H1 (cell line): ENCODE data around the gene INPP5J. TPM values are rescaled to one million over a fixed set of nuclear protein-coding genes. Genes with fewer than 3 reads are reported as not detected.
A peak's percentile ranks its signal among the peaks of the same experiment; 100 is the strongest.

Experiments used
- CTCF ChIA-PET: fragments of 300-600 bp; sonication (Branson Sonifier 250); formaldehyde crosslinking; loops from one replicate; lab custom pipeline; 2021; ENCODE audit not compliant: partially characterized antibody; lab: Charles Lee
- POLR2A ChIA-PET: fragments of 300-600 bp; sonication (Branson Sonifier 250); formaldehyde crosslinking; loops from one replicate; lab custom pipeline; 2021; ENCODE audit warnings: inconsistent platforms; ENCODE audit not compliant: partially characterized antibody; lab: Charles Lee
- DNase-seq, 2 experiments: peaks; one replicate each; pipeline versions ENCODE4 v3.0.0 to v3.0.0-alpha.2; 2010 to 2022; ENCODE audit warnings: low spot score in 2 of 2, low read depth in 1 of 2, mixed read lengths in 1 of 2
- FAIRE-seq: peaks from 2 replicates; lab custom pipeline; 2011; peaks lifted over from hg19 to GRCh38; lab: Jason Lieb, UNC
- H2AFZ ChIP-seq: 2 replicates; pipeline ENCODE4 v1.8.1; 2012; ENCODE audit warnings: low read length, inconsistent platforms
- H2AK5ac ChIP-seq: 2 replicates; pipeline ENCODE4 v1.6.1; 2013; ENCODE audit warnings: low read depth, low read length
- H2BK120ac ChIP-seq: replicated peaks from 2 replicates; pipeline ENCODE3; 2013; ENCODE audit warnings: low read depth, low read length, inconsistent platforms
- H2BK12ac ChIP-seq: 2 replicates; pipeline ENCODE4 v1.6.1; 2013; ENCODE audit warnings: low read depth, low read length
- H2BK15ac ChIP-seq: 2 replicates; pipeline ENCODE4 v1.6.1; 2013; ENCODE audit warnings: low read length
- H2BK20ac ChIP-seq: 2 replicates; pipeline ENCODE4 v1.6.1; 2013; ENCODE audit warnings: low read length
- H2BK5ac ChIP-seq: 2 replicates; pipeline ENCODE4 v1.6.1; 2013; ENCODE audit warnings: low read depth, low read length
- H3K14ac ChIP-seq: 2 replicates; pipeline ENCODE4 v1.6.1; 2013; ENCODE audit warnings: inconsistent platforms; ENCODE audit not compliant: insufficient read length
- H3K18ac ChIP-seq: 2 replicates; pipeline ENCODE4 v1.6.1; 2013; ENCODE audit warnings: low read length; ENCODE audit errors: extremely low read depth
- H3K23ac ChIP-seq: 2 replicates; pipeline ENCODE4 v1.6.1; 2013; ENCODE audit warnings: inconsistent platforms; ENCODE audit not compliant: insufficient read length
- H3K23me2 ChIP-seq: 2 replicates; pipeline ENCODE4 v1.6.1; 2013; ENCODE audit warnings: low read depth, low read length
- H3K27ac ChIP-seq: 2 replicates; pipeline ENCODE4 v1.6.1; 2011; ENCODE audit warnings: low read depth, low read length, inconsistent platforms
- H3K27me3 ChIP-seq, 4 experiments: replicated peaks in 1 of 4; 1 replicate in 1 of 4; 2 replicates in 3 of 4; pipeline versions ENCODE4 v1.6.1 to v1.8.1; 2011 to 2013; ENCODE audit warnings: low read length in 3 of 4, mild to moderate bottlenecking in 3 of 4, inconsistent platforms in 2 of 4, mixed read lengths in 2 of 4, moderate library complexity in 1 of 4; ENCODE audit not compliant: control insufficient read depth in 3 of 4, insufficient read depth in 3 of 4; ENCODE audit errors: extremely low read depth in 1 of 4
- H3K36me3 ChIP-seq, 4 experiments: 2 replicates each; pipeline versions ENCODE4 v1.6.1 to v1.8.1; 2011 to 2013; ENCODE audit warnings: mild to moderate bottlenecking in 4 of 4, low read length in 3 of 4, moderate library complexity in 2 of 4, control low read depth in 1 of 4, inconsistent platforms in 1 of 4; ENCODE audit not compliant: insufficient read depth in 4 of 4, control insufficient read depth in 2 of 4
- H3K4ac ChIP-seq: replicated peaks from 2 replicates; pipeline ENCODE3; 2013; ENCODE audit warnings: low read length, low read depth, mixed read lengths, inconsistent platforms; ENCODE audit not compliant: insufficient read length
- H3K4me1 ChIP-seq, 4 experiments: replicated peaks in 1 of 4; 1 replicate in 1 of 4; 2 replicates in 3 of 4; pipeline versions ENCODE4 v1.6.1 to v1.8.1; 2011 to 2013; ENCODE audit warnings: low read length in 3 of 4, inconsistent platforms in 2 of 4, mixed read lengths in 1 of 4; ENCODE audit not compliant: insufficient read depth in 4 of 4, control insufficient read depth in 3 of 4
- H3K4me2 ChIP-seq, 2 experiments: 2 replicates each; pipeline versions ENCODE4 v1.6.1 to v1.8.1; 2011 to 2013; ENCODE audit warnings: low read depth in 2 of 2, low read length in 2 of 2, control low read depth in 1 of 2, inconsistent platforms in 1 of 2, mild to moderate bottlenecking in 1 of 2; ENCODE audit not compliant: insufficient read depth in 1 of 2
- H3K4me3 ChIP-seq, 4 experiments: fragments of 200-600, 300-600 bp in 1 of 4; sonication (generic), shearing (Covaris generic), sonication (Bioruptor Twin) in 1 of 4; 2 replicates each; pipeline versions ENCODE4 v1.5.1 to v1.8.1; 2011 to 2016; ENCODE audit warnings: low read length in 4 of 4, low read depth in 3 of 4, control low read depth in 2 of 4, inconsistent platforms in 2 of 4, mild to moderate bottlenecking in 2 of 4, mixed read lengths in 1 of 4, moderate library complexity in 1 of 4; ENCODE audit not compliant: insufficient read depth in 2 of 4; ENCODE audit errors: extremely low read depth in 1 of 4
- H3K56ac ChIP-seq: replicated peaks from 2 replicates; pipeline ENCODE3; 2013; ENCODE audit warnings: low read depth, mild to moderate bottlenecking, mixed read lengths, low read length, inconsistent platforms; ENCODE audit not compliant: insufficient read length
- H3K79me1 ChIP-seq: 2 replicates; pipeline ENCODE4 v1.6.1; 2013; ENCODE audit warnings: low read depth, low read length, control low read depth
- H3K79me2 ChIP-seq, 2 experiments: 2 replicates each; pipeline versions ENCODE4 v1.6.1 to v1.8.1; 2012 to 2013; ENCODE audit warnings: low read length in 2 of 2, mild to moderate bottlenecking in 2 of 2, inconsistent platforms in 1 of 2; ENCODE audit not compliant: insufficient read depth in 2 of 2, control insufficient read depth in 1 of 2
- H3K9ac ChIP-seq, 4 experiments: replicated peaks in 1 of 4; 1 replicate in 1 of 4; 2 replicates in 3 of 4; pipeline versions ENCODE4 v1.6.1 to v1.8.1; 2011 to 2013; ENCODE audit warnings: low read depth in 3 of 4, low read length in 3 of 4, control low read depth in 2 of 4, mild to moderate bottlenecking in 2 of 4, moderate library complexity in 2 of 4, inconsistent platforms in 1 of 4; ENCODE audit errors: extremely low read depth in 1 of 4
- H3K9me3 ChIP-seq, 2 experiments: 2 replicates each; pipeline versions ENCODE4 v1.6.1 to v1.8.1; 2012 to 2013; ENCODE audit warnings: mild to moderate bottlenecking in 2 of 2, moderate library complexity in 2 of 2, control low read depth in 1 of 2, inconsistent platforms in 1 of 2, low read depth in 1 of 2, low read length in 1 of 2, mixed read lengths in 1 of 2; ENCODE audit not compliant: insufficient read depth in 2 of 2
- H4K20me1 ChIP-seq, 2 experiments: replicated peaks in 1 of 2; 2 replicates each; pipeline versions ENCODE3 to v1.8.1; 2011 to 2013; ENCODE audit warnings: inconsistent platforms in 2 of 2, low read length in 2 of 2, mild to moderate bottlenecking in 1 of 2; ENCODE audit not compliant: insufficient read depth in 2 of 2, control insufficient read depth in 1 of 2
- H4K5ac ChIP-seq: 2 replicates; pipeline ENCODE4 v1.6.1; 2013; ENCODE audit warnings: low read length, low read depth, mixed read lengths, inconsistent platforms; ENCODE audit not compliant: insufficient read length
- H4K8ac ChIP-seq: 2 replicates; pipeline ENCODE4 v1.8.0; 2013; ENCODE audit warnings: mild to moderate bottlenecking, moderate library complexity, low read length, inconsistent platforms; ENCODE audit not compliant: insufficient read depth; ENCODE audit errors: extremely low read depth
- H4K91ac ChIP-seq: replicated peaks from 2 replicates; pipeline ENCODE3; 2013; ENCODE audit warnings: low read length, mixed read lengths, inconsistent platforms; ENCODE audit not compliant: insufficient read length
- BACH1 ChIP-seq: IDR thresholded peaks from 2 replicates; pipeline ENCODE4 v1.6.1; 2012; ENCODE audit warnings: low read length, improper control_type of control experiment
- EP300 ChIP-seq, 2 experiments: IDR thresholded peaks; 1 replicate in 1 of 2; 2 replicates in 1 of 2; pipeline ENCODE4 v1.6.1; 2011 to 2012; ENCODE audit warnings: low read depth in 2 of 2, low read length in 2 of 2, mild to moderate bottlenecking in 2 of 2, borderline replicate concordance in 1 of 2, inconsistent platforms in 1 of 2, moderate library complexity in 1 of 2
- FOSL1 ChIP-seq: IDR thresholded peaks from 2 replicates; pipeline ENCODE4 v1.6.1; 2011; ENCODE audit warnings: mild to moderate bottlenecking, low read depth, low read length, moderate library complexity; ENCODE audit not compliant: insufficient read depth
- GTF2F1 ChIP-seq: IDR thresholded peaks from 2 replicates; pipeline ENCODE4 v1.6.1; 2012; ENCODE audit warnings: low read depth, low read length, improper control_type of control experiment, borderline replicate concordance
- JUN ChIP-seq: IDR thresholded peaks from 2 replicates; pipeline ENCODE4 v1.6.1; 2011; ENCODE audit warnings: low read depth, mild to moderate bottlenecking, improper control_type of control experiment, low read length
- POLR2A ChIP-seq, 2 experiments: IDR thresholded peaks; 1 replicate in 1 of 2; 2 replicates in 1 of 2; pipeline ENCODE4 v1.6.1; 2011; ENCODE audit warnings: low read depth in 2 of 2, low read length in 2 of 2, mild to moderate bottlenecking in 2 of 2; ENCODE audit errors: control extremely low read depth in 1 of 2
- SIN3A ChIP-seq, 2 experiments: IDR thresholded peaks in 1 of 2; conservative IDR thresholded peaks in 1 of 2; 2 replicates each; pipeline ENCODE4 v1.6.1; 2011 to 2012; ENCODE audit warnings: low read length in 2 of 2, improper control_type of control experiment in 1 of 2, low read depth in 1 of 2, mild to moderate bottlenecking in 1 of 2
- SIX5 ChIP-seq: IDR thresholded peaks from 2 replicates; pipeline ENCODE4 v1.6.1; 2011; ENCODE audit warnings: mild to moderate bottlenecking, low read depth, low read length
- ZNF274 ChIP-seq: IDR thresholded peaks from 2 replicates; pipeline ENCODE4 v1.7.0; 2012; ENCODE audit warnings: low read length, borderline replicate concordance; ENCODE audit errors: extremely low read depth
- WGBS, 2 experiments: shearing (Covaris generic) in 1 of 2; methylation state at CpG; one replicate each; pipeline versions ENCODE4 v1.1.6 to v1.1.7; 2013 to 2015; ENCODE audit warnings: low lambda C conversion rate in 2 of 2, mixed read lengths in 2 of 2, inconsistent platforms in 1 of 2, low coverage in 1 of 2, missing lambda C conversion rate in 1 of 2; ENCODE audit not compliant: insufficient replicate concordance in 2 of 2, insufficient coverage in 1 of 2, insufficient read length in 1 of 2; ENCODE audit errors: extremely low coverage in 1 of 2, missing lambda C conversion rate in 1 of 2; 5-methylcytosine and 5-hydroxymethylcytosine counted together
- polyA plus RNA-seq, 7 experiments: library from polyadenylated mRNA; depleted of rRNA in 3 of 7; stranded (reverse) in 5 of 7; unstranded in 2 of 7; fragments of >200 nt in 5 of 7; fragments of 200-250 nt in 2 of 7; gene quantifications; 1 replicate in 5 of 7; 2 replicates in 1 of 7; 4 replicates in 1 of 7; pipeline versions ENCODE4 v1.2.1 to v1.2.3, GENCODE V29; 2011 to 2013; ENCODE audit warnings: missing spikeins in 2 of 7, mixed read lengths in 2 of 7
- total RNA-seq: library from RNA; stranded (reverse); fragmentation: NEBNext Ultra II Directional; extraction: Animal tissue kit (Norgen Biotek cat#: 25700); gene quantifications from 2 replicates; pipeline ENCODE4 v1.2.1, GENCODE V29; 2021

Gene INPP5J
- total and polyA plus RNA-seq, 2 of the 8 experiments (the other 6 are each of a cell fraction or from before 2014, with no cell fraction given), result 5.4 to 6.0 TPM

GRCh38 chr22:31128156-31128555 lies 5.4 kb downstream of the INPP5J start:
- FAIRE-seq (no peak), DNase-seq (no peak)
- peak overlapping the region in 1 of 2 experiments; percentile 57; a peak in 1 of 4 replicates for H3K4me2 ChIP-seq
- H2BK5ac ChIP-seq, result no peak overlapping the region
- H3K27me3 ChIP-seq, result no peaks in the 10 kb centered on the region
- POLR2A ChIA-PET, result interaction anchor here (0.6 to 1.5 kb wide), 7 partner anchors 12 to 47 kb away, joined by 3 to 4 read pairs (median 3); partner anchors contain the start of genes PLA2G3 and SMTN
- no peak overlapping the region for H2AFZ ChIP-seq
- no peaks in the 10 kb centered on the region for H3K9me3 ChIP-seq
- no peak overlapping the region for H3K27ac ChIP-seq
- peaks cover 0 to 2% (median under 1%) of the 10 kb centered on the region in 4 experiments; a peak in 2 of 8 replicates for H3K36me3 ChIP-seq
- no peak overlapping the region for H3K56ac ChIP-seq
- no peak overlapping the region; a peak in 1 of 7 replicates for H3K9ac ChIP-seq
- H2AK5ac ChIP-seq, result no peak overlapping the region
- CTCF ChIA-PET, result interaction anchor here (0.8 to 2.7 kb wide), 9 partner anchors 8 to 237 kb away, joined by 3 to 23 read pairs (median 4); partner anchors contain the start of genes PLA2G3 and SELENOM
- H4K20me1 ChIP-seq, result peaks cover 0 to 2% of the 10 kb centered on the region in 2 experiments
- H4K8ac ChIP-seq, result no peak overlapping the region
- no peaks in the 10 kb centered on the region for H3K79me1 ChIP-seq
- no peak overlapping the region for H3K4me3 ChIP-seq
- H3K4me1 ChIP-seq, result peaks cover 0 to 21% (median 7%) of the 10 kb centered on the region in 4 experiments; a peak in 6 of 7 replicates
- no peak overlapping the region for H2BK12ac ChIP-seq
- H3K79me2 ChIP-seq, result no peaks in the 10 kb centered on the region
- H3K14ac ChIP-seq, result no peak overlapping the region
- no peak overlapping the region for H2BK120ac ChIP-seq
- no peak for TF ChIP-seq BACH1
- no peak for TF ChIP-seq POLR2A (IDR thresholded peaks at IDR 0.05; ENCODE audit: control extremely low read depth in 1 of 2, low read depth in 2 of 2, low read length in 2 of 2)
- no peak for TF ChIP-seq EP300 (IDR thresholded peaks at IDR 0.05; ENCODE audit: borderline replicate concordance in 1 of 2, low read depth in 2 of 2, low read length in 2 of 2)
- TF ChIP-seq ZNF274, result no peak
- no peak for TF ChIP-seq SIN3A (conservative IDR thresholded peaks at IDR 0.05 in 1 of 2, IDR thresholded peaks at IDR 0.05 in 1 of 2; ENCODE audit: low read depth in 1 of 2, low read length in 2 of 2)
- TF ChIP-seq JUN, result no peak
- no peak for TF ChIP-seq FOSL1
- no peak for TF ChIP-seq GTF2F1
- TF ChIP-seq SIX5, result no peak
- H3K23ac ChIP-seq, result no peak overlapping the region
- no peak overlapping the region for H3K4ac ChIP-seq
- no peak overlapping the region for H3K18ac ChIP-seq
- H2BK20ac ChIP-seq, result no peak overlapping the region
- H2BK15ac ChIP-seq, result peak overlapping the region; percentile 22; the same call in 1 of the 2 replicates
- H4K91ac ChIP-seq, result peak overlapping the region; percentile 11
- no peaks in the 10 kb centered on the region; the same call in 1 of the 2 replicates for H3K23me2 ChIP-seq
- H4K5ac ChIP-seq, result no peak overlapping the region
- WGBS, 2 experiments, result 79% methylated on average over 7 of the region's 7 CpGs; no CpG with 5 or more reads in 1 of the 2 experiments
